H1 (cell line): ENCODE data around the gene MAGI2. TPM values are rescaled to one million over a fixed set of nuclear protein-coding genes. Genes with fewer than 3 reads are reported as not detected.

Source experiments
- KDM1A ChIP-seq: fragments of 200-600, 300-600 bp; sonication (generic); IDR thresholded peaks from 2 replicates; pipeline ENCODE4 v1.7.1; 2016; ENCODE audit warnings: mild to moderate bottlenecking, low read length, borderline replicate concordance
- SIN3A ChIP-seq, 2 experiments: IDR thresholded peaks in 1 of 2; conservative IDR thresholded peaks in 1 of 2; 2 replicates each; pipeline ENCODE4 v1.6.1; 2011 to 2012; ENCODE audit warnings: low read length in 2 of 2, improper control_type of control experiment in 1 of 2, low read depth in 1 of 2, mild to moderate bottlenecking in 1 of 2
- polyA plus RNA-seq, 7 experiments: library from polyadenylated mRNA; depleted of rRNA in 3 of 7; stranded (reverse) in 5 of 7; unstranded in 2 of 7; fragments of >200 nt in 5 of 7; fragments of 200-250 nt in 2 of 7; gene quantifications; 1 replicate in 5 of 7; 2 replicates in 1 of 7; 4 replicates in 1 of 7; pipeline versions ENCODE4 v1.2.1 to v1.2.3, GENCODE V29; 2011 to 2013; ENCODE audit warnings: missing spikeins in 2 of 7, mixed read lengths in 2 of 7
- total RNA-seq: library from RNA; stranded (reverse); fragmentation: NEBNext Ultra II Directional; extraction: Animal tissue kit (Norgen Biotek cat#: 25700); gene quantifications from 2 replicates; pipeline ENCODE4 v1.2.1, GENCODE V29; 2021

Gene MAGI2
- total and polyA plus RNA-seq, 2 of the 8 experiments (the other 6 are each of a cell fraction or from before 2014, with no cell fraction given) = 6.0 to 27.3 TPM

DNA sequence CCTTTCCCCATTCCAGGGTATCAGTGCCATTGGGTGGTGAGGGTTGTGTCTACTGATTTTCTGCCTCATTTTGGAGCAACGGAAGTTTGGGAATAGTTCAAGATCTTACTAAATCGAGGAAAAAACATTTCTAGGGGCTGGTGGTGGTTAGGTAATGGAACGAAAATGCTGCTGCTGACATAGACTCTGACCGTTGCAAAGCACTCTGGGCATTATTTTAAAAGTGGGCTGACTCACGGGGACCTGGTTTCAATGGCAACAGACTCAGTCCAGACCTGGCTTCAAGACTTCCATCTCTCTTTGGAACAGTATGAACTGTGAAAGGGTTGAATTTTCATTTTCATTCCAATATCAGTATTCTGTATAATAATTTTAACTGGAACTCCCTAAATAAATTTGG is 1370.9 kb downstream of the MAGI2 start (continued):
- TF ChIP-seq SIN3A (conservative IDR thresholded peaks at IDR 0.05 in 1 of 2, IDR thresholded peaks at IDR 0.05 in 1 of 2; ENCODE audit: low read depth in 1 of 2, low read length in 2 of 2) (no peak), KDM1A (no peak)
